ENCODE measurements around the gene PSME2.

DNA sequence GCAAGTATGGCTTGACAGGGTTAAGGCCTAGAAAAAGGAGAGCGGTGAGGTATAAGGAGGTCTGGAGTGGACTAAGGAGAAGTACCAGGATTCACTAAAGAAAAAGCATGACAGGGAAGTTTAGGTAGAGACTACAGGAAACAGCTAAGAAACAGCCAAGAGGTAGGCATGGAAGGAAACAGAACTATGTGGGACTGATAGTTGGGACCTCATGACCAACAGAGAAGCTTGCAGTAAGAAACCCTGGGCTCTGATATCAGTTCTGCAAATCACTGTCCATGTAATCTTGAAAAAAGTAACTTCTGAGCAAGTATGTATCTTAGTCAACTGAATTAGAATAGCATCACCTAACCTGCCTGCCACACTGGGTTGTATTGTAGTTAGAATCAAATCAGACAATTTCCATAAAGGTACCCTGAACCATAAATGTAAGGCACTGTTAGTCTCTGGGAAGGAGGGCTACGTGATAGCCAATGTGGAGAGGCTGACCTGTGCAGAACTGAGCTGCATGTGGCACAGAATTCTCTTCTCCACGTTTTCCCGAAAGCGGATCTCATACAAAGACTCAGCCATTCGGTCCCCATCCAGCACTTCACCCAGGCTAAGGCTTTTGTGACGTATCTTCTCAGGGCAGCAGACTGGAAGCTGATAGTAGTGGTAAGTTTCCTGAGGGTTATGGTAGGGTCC, 47.9 kb upstream of the PSME2 start:
- TF ChIP-seq CTCF (IDR thresholded peaks at IDR 0.05 in 4 of 5, conservative IDR thresholded peaks at IDR 0.05 in 1 of 5) (no peak), POLR2A (IDR thresholded peaks at IDR 0.05) (no peak)

Measured in gastrocnemius medialis (tissue), 4 donors.